Ishikawa (cell line): Measurements from ENCODE around the gene FBXO31.

Experiments used
- CREB1 ChIP-seq: IDR thresholded peaks from 2 replicates; pipeline ENCODE4 v1.6.1; 2012; ENCODE audit warnings: low read depth
- EP300 ChIP-seq: IDR thresholded peaks from 2 replicates; pipeline ENCODE4 v1.6.1; 2012; ENCODE audit warnings: borderline replicate concordance
- FOXM1 ChIP-seq: IDR thresholded peaks from 2 replicates; pipeline ENCODE4 v1.6.1; 2012; ENCODE audit warnings: low read depth, borderline replicate concordance
- RAD21 ChIP-seq: IDR thresholded peaks from 2 replicates; pipeline ENCODE4 v1.6.1; 2012; ENCODE audit warnings: low read depth
- REST ChIP-seq: IDR thresholded peaks from 2 replicates; pipeline ENCODE4 v1.6.1; 2012; ENCODE audit warnings: low read depth, mild to moderate bottlenecking
- TAF1 ChIP-seq: IDR thresholded peaks from 2 replicates; pipeline ENCODE4 v1.6.1; 2012; ENCODE audit warnings: low read depth, mild to moderate bottlenecking
- TCF12 ChIP-seq: IDR thresholded peaks from 2 replicates; pipeline ENCODE4 v1.6.1; 2012; ENCODE audit warnings: low read depth
- TEAD4 ChIP-seq: IDR thresholded peaks from 2 replicates; pipeline ENCODE4 v1.6.1; 2012
- YY1 ChIP-seq: IDR thresholded peaks from 2 replicates; pipeline ENCODE4 v1.6.1; 2012; ENCODE audit warnings: low read depth
- TF ChIP-seq, protein P1 (sequence below): IDR thresholded peaks from 2 replicates; pipeline ENCODE4 v1.6.1; 2012
- TF ChIP-seq, protein P2 (sequence below): IDR thresholded peaks from 2 replicates; pipeline ENCODE4 v1.6.1; 2012

GRCh38 chr16:87369117-87369765 is 14.3 kb downstream of the FBXO31 start:
- TF ChIP-seq, protein P1, sequence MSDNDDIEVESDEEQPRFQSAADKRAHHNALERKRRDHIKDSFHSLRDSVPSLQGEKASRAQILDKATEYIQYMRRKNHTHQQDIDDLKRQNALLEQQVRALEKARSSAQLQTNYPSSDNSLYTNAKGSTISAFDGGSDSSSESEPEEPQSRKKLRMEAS: no peak
- TF ChIP-seq EP300 (no peak), TCF12 (no peak), CREB1 (no peak), TAF1 (no peak), REST (no peak), TEAD4 (no peak), YY1 (no peak), FOXM1 (no peak), RAD21 (no peak)
- TF ChIP-seq, protein P2, sequence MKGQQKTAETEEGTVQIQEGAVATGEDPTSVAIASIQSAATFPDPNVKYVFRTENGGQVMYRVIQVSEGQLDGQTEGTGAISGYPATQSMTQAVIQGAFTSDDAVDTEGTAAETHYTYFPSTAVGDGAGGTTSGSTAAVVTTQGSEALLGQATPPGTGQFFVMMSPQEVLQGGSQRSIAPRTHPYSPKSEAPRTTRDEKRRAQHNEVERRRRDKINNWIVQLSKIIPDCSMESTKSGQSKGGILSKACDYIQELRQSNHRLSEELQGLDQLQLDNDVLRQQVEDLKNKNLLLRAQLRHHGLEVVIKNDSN: no peak
